ENCODE measurements around the gene ARHGDIG.
"Not testable (repeated sequence)": the region's sequence is repeated elsewhere in the genome, so short reads cannot be mapped to it uniquely, and the experiment has no call there.

ARHGDIG gene

DNA sequence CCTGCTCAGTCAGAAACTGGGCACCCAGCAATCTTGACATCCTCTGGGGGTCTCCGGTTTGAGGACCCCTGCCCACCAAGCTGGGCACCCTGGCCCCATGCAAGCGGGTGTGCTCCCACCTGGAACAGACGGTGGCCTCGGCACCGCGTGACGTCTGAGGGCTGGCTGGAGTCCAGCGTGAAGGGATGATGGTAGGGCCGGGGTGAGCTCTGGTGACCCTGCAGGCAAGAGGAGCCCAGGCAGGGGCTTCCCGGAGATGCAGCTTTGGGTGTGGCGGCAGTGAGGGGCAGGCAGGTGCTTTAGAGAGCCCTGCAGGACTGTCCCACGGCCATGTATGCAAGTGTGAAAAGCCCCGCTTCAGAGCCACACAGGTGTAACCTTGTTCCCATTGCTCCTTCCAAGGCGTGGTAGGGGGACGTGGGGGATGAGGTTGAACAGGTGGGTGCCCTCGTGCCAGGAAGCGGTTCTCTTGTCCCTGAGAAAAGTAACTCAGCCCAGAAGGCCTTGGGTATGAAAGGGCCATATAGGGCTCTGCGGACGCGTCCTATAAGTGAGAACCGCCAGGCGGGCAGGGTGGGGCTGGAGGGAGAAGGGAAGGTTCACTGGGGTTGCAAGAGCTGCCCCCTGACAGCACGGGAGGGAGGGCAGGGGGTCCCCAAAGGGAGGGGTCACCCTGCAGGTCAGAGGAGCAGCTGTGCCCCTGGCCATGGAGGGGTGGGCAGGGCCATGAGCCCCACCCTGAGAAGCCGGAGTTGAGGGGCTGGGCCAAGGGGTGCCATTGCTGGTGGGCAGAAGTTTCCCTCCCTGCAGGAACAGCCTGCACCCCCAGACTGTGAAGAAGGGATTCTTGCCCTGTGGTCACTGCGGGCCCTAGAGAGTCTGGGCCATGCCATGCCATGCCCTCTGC lies 13.9 kb upstream of the ARHGDIG start:
- no peak for TF ChIP-seq CTCF (IDR thresholded peaks at IDR 0.05; ENCODE audit: low read depth, low read length, poor library complexity, severe bottlenecking)
- TF ChIP-seq EZH2phosphoT487 (IDR thresholded peaks at IDR 0.05; ENCODE audit: borderline replicate concordance, low read length): no peak
- Histone ChIP-seq H3K36me3 (ENCODE audit: control insufficient read depth, low read length) (no peaks in the 10 kb centered on the region), H3F3A (ENCODE audit: control insufficient read depth, insufficient read depth) (no peaks in the 10 kb centered on the region), H3K9me2 (replicated peaks; ENCODE audit: control insufficient read depth, low read length) (no peaks in the 10 kb centered on the region), H3K4me3 (ENCODE audit: low read length) (no peak overlapping the region), H3K27ac (ENCODE audit: low read depth, low read length) (no peak overlapping the region), H3K9me3 (ENCODE audit: control insufficient read depth, insufficient read depth, low read length) (no peaks in the 10 kb centered on the region), H3K4me2 (ENCODE audit: low read length) (no peak overlapping the region), H4K20me1 (ENCODE audit: control insufficient read depth, insufficient read depth, low read depth, low read length) (no peaks in the 10 kb centered on the region), H3K4me1 (ENCODE audit: control insufficient read depth, low read length) (no peaks in the 10 kb centered on the region), H3K27me3 (ENCODE audit: control insufficient read depth, low read length) (no peaks in the 10 kb centered on the region), H3K79me2 (ENCODE audit: control insufficient read depth, low read length) (no peaks in the 10 kb centered on the region)

DNA sequence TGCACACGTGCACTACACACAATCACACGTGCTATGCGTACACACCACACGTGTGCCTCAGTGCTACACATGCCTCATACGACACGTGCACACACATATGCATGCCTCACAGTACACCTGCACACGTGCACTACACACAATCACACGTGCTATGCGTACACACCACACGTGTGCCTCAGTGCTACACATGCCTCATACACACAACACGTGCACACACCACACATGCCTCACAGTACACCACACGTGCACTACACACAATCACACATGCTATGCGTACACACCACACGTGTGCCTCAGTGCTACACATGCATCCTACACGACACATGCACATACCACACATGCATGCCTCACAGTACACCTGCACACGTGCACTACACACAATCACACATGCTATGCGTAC lies 12.8 kb upstream of the ARHGDIG start:
- H3K4me1 ChIP-seq (ENCODE audit: control insufficient read depth, low read length); H3F3A ChIP-seq (ENCODE audit: control insufficient read depth, insufficient read depth); H3K4me3 ChIP-seq (ENCODE audit: low read length); H3K9me3 ChIP-seq (ENCODE audit: control insufficient read depth, insufficient read depth, low read length); H3K79me2 ChIP-seq (ENCODE audit: control insufficient read depth, low read length); H3K9me2 ChIP-seq (replicated peaks; ENCODE audit: control insufficient read depth, low read length); H3K27ac ChIP-seq (ENCODE audit: low read depth, low read length); H3K4me2 ChIP-seq (ENCODE audit: low read length); H3K36me3 ChIP-seq (ENCODE audit: control insufficient read depth, low read length); H3K27me3 ChIP-seq (ENCODE audit: control insufficient read depth, low read length); H4K20me1 ChIP-seq (ENCODE audit: control insufficient read depth, insufficient read depth, low read depth, low read length): not testable (repeated sequence)

- H3K27ac ChIP-seq (ENCODE audit: low read depth, low read length): no peak overlapping the region
Measured at GRCh38 chr16:268141-269053, 12.0 kb upstream of the ARHGDIG start.

More at GRCh38 chr16:268141-269053, 12.0 kb upstream of the ARHGDIG start:
- H4K20me1 ChIP-seq (ENCODE audit: control insufficient read depth, insufficient read depth, low read depth, low read length): no peaks in the 10 kb centered on the region
- H3K9me2 ChIP-seq (replicated peaks; ENCODE audit: control insufficient read depth, low read length): no peaks in the 10 kb centered on the region
- H3K79me2 ChIP-seq (ENCODE audit: control insufficient read depth, low read length): no peaks in the 10 kb centered on the region
- TF ChIP-seq CTCF (IDR thresholded peaks at IDR 0.05; ENCODE audit: low read depth, low read length, poor library complexity, severe bottlenecking): no peak
- no peak for TF ChIP-seq EZH2phosphoT487 (IDR thresholded peaks at IDR 0.05; ENCODE audit: borderline replicate concordance, low read length)
- no peak overlapping the region for H3K4me3 ChIP-seq (ENCODE audit: low read length)
- H3F3A ChIP-seq (ENCODE audit: control insufficient read depth, insufficient read depth): no peaks in the 10 kb centered on the region
- H3K4me1 ChIP-seq (ENCODE audit: control insufficient read depth, low read length): no peaks in the 10 kb centered on the region
- H3K27me3 ChIP-seq (ENCODE audit: control insufficient read depth, low read length): no peaks in the 10 kb centered on the region
- no peaks in the 10 kb centered on the region for H3K9me3 ChIP-seq (ENCODE audit: control insufficient read depth, insufficient read depth, low read length)
- no peak overlapping the region for H3K4me2 ChIP-seq (ENCODE audit: low read length)
- H3K36me3 ChIP-seq (ENCODE audit: control insufficient read depth, low read length): no peaks in the 10 kb centered on the region

Data from DOHH2 (cell line).